Spleen (tissue), 7 donors: ENCODE data around the gene ZNF236.

Experiments used
- POLR2A ChIP-seq, 3 donors: fragments of 450-650 bp; IDR thresholded peaks; one replicate each; pipeline ENCODE4 v1.5.1; 2017; ENCODE audit warnings: antibody characterized with exemption in 3 of 3, mild to moderate bottlenecking in 1 of 3
- POLR2AphosphoS5 ChIP-seq, 3 donors: sonication (generic); formaldehyde crosslinking; IDR thresholded peaks; one replicate each; pipeline ENCODE4 v1.5.1; 2017; ENCODE audit warnings: antibody characterized with exemption in 3 of 3
- TF ChIP-seq, protein P1 (sequence below), 11 experiments: fragments of 200-600 bp in 7 of 11; fragments of 450-650 bp in 4 of 11; sonication (generic) in 4 of 11; IDR thresholded peaks in 8 of 11; conservative IDR thresholded peaks in 3 of 11; 1 replicate in 7 of 11; 2 replicates in 4 of 11; pipeline versions ENCODE4 v1.4.0 to v1.8.0; 2016 to 2021; ENCODE audit warnings: antibody characterized with exemption in 11 of 11, inconsistent platforms in 4 of 11, mild to moderate bottlenecking in 1 of 11
- donor health status: DM: no; HTN: no; CAD: no; lungs with moderate emphysema.
- donor health status: DM: no; HTN: no; CAD: no.
- donor health status: DM: no; HTN: no; CAD: no.

DNA sequence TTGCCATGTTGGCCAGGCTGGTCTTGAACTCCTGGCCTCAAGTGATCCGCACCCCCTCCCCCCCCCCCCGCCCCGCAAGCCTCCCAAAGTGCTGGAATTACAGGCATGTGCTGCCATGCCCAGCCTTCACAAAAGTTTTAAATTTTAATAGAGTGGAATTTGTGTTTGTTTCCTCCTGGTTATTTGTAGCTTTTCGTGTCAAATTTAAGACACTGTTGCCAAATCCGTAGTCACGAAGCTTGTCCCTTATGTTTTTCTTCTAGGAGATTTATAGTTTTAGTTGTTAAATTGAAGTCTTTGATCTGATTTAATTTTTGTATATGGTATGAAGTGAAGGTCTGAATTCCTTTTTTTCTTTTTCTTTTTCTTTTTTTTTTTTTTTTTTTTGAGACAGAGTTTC is 14.7 kb downstream of the ZNF236 start:
- TF ChIP-seq, protein P1, sequence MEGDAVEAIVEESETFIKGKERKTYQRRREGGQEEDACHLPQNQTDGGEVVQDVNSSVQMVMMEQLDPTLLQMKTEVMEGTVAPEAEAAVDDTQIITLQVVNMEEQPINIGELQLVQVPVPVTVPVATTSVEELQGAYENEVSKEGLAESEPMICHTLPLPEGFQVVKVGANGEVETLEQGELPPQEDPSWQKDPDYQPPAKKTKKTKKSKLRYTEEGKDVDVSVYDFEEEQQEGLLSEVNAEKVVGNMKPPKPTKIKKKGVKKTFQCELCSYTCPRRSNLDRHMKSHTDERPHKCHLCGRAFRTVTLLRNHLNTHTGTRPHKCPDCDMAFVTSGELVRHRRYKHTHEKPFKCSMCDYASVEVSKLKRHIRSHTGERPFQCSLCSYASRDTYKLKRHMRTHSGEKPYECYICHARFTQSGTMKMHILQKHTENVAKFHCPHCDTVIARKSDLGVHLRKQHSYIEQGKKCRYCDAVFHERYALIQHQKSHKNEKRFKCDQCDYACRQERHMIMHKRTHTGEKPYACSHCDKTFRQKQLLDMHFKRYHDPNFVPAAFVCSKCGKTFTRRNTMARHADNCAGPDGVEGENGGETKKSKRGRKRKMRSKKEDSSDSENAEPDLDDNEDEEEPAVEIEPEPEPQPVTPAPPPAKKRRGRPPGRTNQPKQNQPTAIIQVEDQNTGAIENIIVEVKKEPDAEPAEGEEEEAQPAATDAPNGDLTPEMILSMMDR (IDR thresholded peaks at IDR 0.05 in 8 of 11, conservative IDR thresholded peaks at IDR 0.05 in 3 of 11) = no peak
- TF ChIP-seq POLR2AphosphoS5 (IDR thresholded peaks at IDR 0.05) (no peak), POLR2A (IDR thresholded peaks at IDR 0.05) (no peak)
